Measurements from ENCODE around the gene HOXA9.
A peak's percentile ranks its signal among the peaks of the same experiment; 100 is the strongest.

Gene HOXA9

DNA sequence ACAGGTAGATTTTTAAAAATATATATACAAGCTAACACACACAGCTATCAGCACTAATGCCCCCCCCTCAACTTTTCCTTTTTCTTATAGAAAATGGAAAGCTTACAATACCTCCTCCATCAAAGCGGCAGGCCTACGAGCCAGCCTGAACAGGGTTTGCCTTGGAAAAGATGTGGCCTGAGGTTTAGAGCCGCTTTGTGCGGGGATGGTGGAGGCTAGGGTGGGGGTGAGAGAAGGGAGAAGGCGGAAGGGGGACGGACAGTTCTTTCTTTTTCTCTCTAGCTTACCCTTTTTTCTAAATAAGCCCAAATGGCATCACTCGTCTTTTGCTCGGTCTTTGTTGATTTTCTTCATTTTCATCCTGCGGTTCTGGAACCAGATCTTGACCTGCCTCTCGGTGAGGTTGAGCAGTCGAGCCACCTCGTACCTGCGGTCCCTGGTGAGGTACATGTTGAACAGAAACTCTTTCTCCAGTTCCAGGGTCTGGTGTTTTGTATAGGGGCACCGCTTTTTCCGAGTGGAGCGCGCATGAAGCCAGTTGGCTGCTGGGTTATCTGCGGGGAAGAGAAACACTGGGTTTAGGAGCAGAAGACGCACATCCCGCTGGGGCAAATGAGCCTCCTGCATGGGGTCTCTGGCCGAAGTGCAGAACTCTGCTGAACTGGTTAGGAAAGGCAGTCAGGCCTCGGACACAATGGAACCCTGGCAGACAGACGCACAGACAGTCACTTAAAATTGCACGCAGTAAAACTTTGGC is 1.9 kb downstream of the HOXA9 start:
- DNase-seq = no peak

DNA sequence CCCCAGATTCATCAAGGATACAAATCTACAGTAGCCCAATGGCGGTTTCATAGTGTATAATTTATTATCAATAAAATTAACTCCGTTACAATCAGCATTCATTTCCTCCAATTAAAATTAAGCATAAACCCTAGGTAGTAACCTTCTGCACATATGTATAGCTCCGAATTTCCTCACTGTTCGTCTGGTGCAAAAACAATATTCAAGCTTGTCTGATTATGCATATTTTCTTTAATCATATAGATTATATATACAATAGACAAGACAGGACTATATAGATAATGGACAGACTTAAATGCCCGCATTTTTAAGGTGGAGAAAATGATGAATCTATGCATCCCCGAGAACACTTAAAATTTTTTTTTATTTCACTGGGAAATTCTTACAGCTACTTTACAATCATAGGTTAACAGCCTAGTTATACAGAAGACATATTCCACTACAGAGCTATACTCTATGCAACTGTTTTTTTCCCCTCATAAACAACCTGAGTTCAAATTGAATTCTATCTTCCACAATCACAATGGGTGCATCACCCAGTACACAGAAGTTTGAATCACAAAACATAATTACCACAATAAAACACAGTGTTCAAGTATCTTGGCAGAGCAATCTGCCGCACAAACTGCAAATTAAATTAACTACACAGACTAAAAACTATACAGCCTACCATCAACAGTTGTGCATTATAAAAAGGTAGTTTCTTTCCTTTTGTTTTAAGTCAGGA is 2.6 kb downstream of the HOXA9 start:
- no peak for DNase-seq

DNA sequence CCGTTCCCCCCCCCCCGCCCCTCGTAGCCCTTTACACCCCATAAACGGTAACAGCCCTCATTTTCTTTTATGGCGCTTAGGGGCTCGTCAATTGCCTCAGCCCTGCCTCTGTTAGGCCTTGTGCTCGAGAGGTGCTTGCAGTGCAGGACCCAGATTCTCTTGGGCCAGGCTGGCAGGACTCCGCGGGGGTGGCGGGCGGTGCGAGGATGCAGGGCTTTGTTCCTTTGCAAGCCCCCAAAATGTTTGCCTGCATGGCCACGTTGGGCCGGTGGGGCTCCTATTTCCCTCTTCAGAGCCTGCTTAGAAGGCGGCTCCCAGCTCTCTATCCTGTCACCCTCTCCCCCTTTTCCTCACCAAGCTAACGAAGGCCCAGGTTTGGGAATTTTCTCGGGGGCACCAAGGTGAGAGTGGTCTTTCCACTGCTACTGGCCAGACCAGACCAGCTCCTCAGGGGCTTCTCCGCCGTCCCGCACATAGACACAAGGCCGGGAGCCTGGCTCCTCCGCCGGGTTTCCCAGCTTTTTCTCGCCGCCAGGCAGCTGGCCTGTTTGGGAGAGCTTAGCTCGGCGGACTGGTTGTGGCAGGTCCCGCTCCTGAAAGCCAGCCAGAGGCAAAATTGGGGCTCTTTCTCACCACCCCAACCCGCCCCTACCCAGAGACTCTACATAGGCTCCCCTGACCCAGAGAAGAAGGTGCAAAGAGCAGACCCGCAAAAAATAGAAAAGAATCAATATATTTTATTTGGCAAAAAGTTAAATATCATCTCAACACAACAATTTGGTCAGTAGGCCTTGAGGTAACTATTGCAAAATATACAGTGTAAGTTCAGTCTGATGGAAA is 3.4 kb downstream of the HOXA9 start:
- no peak for DNase-seq

DNA sequence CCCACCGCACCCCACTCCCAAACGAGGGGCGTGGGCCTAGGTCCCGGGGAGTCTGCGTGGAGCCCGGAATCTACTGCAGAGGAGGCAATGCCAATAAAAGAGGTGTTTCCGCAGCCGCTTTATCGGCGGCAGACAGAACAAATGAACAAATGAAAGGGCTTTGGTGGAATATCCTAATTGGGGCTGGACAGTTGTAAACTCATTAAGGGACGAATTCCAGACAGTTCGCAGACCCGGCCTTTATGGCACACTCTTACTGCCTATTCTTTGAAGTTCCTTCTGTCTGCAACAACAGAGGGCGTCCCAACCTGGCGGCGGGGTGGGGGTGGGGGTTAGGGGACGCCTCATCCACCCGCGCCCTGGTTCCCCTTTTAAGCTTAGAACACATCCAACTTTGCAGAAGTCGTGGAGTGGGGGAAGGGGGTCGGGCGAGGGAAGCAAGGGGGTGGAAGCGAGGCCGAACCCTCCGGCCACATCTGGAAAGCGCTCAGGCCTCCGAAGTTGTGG is 4.1 kb downstream of the HOXA9 start:
- no peak for DNase-seq

DNA sequence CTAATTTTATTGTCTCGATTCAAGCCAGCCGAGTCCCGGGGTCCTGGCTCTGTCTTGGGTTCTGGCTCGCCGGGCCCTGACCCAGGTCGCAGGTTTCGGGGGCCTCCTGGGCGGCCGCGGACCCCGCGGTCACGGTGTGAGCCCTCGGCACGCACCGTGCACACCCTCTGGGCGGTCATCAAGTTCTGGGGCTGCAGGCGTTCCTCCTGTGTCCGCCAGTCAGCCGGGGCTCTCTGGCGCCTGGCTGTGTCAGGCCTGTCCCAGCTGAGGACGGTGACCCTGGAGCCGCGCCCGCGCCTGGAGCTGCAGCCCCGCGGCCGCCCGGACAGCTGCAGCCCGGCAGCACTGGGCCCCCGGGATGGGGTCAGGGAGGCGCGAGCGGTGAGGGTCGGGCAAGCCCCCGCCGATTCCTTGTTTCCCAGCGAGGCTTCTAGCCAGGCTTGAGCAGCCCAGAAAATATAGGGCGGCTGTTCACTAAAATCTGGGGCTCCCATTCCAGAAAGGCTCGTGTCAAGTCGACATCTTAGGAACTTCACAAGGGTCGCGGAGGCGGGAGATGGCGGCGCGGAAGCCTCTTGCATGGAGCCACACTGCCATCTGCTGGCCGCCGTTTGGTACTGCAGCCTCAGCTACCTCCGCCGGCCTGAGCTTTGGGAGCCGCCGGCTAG is 4.7 kb downstream of the HOXA9 start:
- peak; percentile 81 for DNase-seq

DNA sequence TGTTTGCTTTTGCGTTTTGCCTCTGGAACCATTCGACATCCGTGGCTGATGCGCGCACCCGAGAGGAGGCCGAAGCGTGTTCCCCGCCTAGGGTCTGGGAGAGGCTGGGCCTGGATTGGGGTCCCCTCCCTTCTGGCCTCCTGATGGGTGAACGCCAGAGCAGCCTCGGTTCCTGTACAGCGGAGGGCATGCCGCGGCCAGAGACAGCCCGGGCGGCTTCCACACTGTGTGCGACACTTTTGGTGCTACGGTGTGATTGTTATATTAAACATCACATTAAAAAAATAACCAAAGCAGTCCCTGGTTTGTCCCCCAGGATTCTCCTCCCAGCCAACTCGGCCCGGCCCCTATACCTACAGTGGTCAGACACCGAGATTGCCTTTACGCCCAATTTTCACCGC is 5.2 kb downstream of the HOXA9 start:
- no peak for DNase-seq

DNA sequence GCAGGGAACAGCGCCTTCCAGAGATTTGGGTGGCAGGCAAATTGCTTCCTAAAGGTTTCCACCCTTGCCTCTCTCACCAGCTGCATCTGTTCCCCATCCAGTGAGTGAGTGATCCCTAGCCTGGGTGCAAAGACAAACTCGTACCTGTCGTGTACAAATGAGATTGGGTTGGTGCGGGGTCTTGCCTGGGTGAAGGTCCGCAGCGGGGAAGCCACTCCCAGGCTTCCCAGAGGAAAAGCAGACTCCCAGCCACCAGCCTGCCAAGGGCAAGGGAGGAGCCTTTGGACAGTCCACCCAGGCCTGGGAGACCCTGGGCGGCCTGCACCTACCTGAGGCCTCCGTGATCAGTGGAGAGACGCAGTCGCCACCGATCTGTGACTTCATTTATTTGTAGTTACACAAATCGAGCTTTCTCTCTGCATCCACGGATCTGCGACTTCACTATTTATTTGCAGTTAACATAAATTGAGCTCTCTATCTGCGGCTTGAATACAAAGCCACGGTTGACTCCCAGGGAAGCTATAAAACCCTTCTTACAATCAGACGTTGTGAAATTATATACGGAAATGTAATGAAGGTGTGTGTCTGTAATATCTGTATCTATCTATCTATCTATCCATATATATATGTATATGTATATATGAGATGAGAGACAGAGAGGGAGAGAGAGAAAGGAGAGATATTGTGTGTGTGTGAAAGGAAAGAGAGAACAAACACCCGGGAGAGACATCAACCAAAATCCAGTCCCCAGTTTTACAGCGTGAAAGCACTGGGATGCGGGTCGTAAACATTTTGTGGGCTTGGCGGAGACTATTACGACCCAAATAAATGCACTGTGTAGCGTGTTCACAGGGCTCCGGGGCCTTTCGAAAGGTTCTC is 5.8 kb downstream of the HOXA9 start:
- DNase-seq = no peak

DNA sequence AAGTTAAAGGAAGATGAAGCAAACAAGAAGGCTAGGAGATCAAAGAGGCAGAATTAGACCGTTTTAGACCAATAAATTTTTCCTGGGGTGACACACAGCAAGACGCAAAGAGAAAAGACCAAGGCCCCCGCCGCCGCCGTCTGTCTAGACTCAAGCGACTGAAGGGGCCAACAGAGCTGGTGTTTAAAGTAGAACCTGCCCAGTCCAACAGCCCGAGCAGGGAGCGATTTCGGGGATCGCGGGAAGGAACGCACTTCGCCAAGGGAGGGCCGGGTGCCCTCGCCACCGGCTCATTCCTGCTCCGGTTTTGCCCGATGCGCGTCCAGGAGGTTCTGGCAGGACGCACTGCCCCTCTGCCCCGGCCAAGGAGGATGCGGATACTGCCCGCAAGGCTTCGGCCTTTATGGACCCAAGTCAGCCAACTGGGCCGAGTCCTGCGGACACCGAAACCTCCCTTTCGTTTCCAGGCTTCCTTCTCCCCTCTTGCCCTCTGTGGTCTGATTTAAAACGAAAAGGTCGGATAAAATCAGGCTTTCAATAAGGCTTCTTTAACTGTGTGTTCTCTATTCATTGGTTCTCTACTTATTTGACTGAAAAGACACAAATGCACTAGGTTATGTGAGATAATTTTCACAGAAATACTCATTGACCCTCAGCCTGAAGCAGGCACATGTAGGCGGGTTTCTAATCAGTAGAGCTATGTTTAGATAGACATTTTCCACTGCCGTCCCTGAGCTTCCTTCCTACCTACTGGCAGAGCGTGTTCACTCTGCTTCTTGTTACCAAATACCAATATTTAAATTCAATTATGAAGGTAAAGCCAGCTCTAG is 6.7 kb downstream of the HOXA9 start:
- no peak for DNase-seq

DNA sequence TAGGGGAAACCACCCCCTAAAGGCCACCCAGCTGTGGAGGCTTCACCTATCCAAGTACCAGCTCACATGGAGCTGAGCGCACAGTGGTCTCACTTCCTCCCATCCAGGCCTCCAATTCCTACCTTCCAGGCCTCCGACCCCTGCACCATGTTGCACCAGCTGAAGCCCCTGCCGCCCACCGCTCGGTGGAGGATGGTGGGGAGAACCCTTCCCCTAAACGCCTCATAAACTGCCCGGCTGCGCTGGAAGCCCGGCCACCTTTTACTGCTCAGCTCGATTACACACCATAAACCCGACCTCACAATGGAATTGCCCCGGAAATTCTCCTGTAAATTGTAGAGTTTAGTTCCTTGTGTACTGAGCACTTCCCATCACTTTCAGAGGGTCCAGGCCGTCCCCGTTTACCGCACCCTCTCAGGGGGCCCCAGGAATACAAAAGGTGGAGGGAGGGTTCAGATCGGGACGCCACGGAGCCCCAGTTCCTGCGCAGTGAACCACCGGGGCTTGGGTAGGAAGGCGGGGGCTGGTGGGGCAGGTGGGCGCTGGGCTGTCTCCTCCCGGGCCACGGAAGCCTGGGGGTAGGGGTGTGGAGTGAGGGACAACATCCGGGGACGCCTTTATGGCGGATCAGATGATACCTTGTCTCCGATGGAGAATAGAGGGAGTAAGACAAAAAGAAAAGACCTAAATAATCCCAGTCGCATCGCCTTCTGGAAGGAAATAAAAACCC is 7.5 kb downstream of the HOXA9 start:
- no peak for DNase-seq

DNA sequence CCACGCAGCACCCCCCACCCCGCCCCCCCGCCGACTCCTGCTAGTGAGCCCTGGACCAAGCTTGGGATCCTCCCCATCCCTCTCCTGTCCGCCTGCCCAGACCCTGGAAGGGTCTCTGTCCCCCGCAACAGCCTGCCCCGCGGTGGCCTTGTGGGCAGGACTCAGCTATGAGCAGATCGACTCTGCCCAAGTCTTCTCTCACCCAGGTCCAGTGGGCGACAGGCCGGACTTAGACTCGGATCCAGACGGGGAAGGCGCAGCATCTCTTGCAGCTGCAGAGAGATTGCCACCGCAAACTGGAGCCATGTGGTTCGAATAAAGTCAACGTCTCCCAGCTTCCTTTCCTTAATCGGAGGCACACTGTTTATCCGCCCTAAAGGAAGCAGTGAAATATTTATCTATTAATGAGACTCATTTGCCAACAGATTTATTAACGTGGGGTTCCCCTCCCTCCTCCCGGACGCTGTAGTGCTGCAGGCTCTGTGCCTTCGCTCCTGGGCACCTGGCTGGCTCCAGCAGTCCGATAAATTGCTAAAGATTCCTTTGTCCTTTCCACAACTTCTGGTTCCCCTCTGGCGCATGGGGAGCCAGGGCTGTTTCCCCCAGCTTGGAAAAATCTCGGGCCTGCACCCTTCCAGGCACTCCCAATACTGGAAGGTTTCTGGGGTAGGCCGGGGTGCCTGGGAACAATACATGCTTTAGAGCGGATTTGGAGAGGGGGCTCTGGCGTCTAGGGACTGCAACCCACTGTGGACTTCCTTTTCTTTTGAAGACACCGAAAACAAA is 8.2 kb downstream of the HOXA9 start:
- no peak for DNase-seq

DNA sequence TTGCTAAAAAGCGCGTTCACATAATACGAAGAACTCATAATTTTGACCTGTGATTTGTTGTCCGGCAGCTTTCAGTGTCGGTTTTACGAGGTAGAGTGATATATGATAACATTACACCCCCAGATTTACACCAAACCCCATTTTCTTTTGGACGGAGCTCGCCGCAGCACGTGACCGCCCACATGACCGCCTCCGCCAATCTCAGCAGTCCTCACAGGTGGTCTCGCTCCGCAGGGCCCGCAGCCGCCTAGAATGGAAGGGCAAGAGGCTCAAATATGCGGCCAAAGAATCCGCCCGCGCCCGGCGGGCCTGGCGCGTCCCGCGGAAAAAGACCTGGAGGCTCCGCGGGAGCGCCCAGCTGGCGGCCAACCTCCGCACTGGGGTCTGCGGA is 8.8 kb downstream of the HOXA9 start, which contains the start of gene HOXA7:
HOXA7 (minus strand) TSS at position 168 of the 391 bp plus-strand sequence; CDS start at position 38, 130 bp downstream.
- DNase-seq = no peak

DNA sequence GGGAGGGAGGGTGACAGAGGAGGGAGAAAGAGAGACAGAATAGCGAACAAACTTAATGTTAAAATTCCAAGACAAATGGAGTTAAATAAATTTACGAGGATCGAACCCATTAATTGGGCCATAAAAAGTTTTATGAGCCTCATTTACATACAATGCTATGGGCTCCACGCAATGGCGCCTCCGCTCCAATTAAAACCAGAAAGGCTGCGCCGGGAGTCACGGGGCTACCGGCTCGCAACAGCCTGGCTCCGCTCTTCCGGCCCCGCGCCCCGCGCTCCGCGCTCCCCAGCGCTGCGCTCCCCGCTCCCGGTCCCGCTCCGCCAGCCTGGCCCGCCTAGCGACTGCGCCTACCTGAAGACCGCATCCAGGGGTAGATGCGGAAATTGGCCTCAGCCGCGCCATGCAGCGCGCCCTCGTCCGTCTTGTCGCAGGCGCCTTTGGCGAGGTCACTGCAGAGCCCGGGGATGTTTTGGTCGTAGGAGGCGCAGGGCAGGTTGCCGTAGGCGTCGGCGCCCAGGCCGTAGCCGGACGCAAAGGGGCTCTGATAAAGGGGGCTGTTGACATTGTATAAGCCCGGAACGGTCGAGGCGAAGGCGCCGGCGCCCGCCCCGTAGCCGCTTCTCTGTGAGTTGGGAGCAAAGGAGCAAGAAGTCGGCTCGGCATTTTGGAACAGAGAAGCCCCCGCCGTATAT is 9.4 kb downstream of the HOXA9 start:
- no peak for DNase-seq

DNA sequence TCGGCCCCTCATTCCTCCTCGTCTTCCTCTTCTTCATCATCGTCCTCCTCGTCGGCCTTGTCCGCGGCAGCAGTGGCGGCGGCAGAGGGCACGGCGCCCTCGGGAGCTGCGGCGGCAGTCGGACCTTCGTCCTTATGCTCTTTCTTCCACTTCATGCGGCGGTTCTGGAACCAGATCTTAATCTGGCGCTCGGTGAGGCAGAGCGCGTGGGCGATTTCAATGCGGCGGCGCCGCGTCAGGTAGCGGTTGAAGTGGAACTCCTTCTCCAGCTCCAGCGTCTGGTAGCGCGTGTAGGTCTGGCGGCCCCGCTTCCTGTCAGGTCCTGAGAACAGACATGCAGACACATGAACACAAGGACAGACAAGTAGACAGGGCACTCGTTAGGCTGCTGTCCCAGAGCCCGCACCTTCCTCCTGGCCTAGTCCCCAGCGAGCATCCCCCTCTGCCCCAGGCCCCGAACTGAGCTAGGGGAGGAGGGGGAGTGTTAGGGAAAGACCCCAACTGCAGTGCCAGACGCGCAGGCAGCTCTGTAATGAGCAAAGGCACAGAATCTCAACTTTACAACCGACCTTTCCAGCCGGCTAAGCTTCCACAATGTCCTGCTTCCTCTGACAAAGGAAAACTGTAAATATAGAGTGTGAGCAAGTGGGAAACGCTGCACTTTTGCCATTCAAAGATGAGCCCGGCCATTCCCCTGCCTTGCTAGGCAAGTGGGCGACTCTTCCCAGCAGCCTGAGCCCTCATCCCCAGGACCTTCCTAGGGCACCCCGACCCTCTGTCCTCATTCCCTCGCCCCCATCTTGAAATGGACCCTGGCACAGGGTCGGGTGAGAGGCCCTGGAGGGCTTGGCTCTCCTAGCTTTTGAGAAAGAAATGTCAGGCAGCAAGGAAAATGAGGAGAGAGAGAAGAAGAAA is 10.2 kb downstream of the HOXA9 start:
- no peak for DNase-seq

DNA sequence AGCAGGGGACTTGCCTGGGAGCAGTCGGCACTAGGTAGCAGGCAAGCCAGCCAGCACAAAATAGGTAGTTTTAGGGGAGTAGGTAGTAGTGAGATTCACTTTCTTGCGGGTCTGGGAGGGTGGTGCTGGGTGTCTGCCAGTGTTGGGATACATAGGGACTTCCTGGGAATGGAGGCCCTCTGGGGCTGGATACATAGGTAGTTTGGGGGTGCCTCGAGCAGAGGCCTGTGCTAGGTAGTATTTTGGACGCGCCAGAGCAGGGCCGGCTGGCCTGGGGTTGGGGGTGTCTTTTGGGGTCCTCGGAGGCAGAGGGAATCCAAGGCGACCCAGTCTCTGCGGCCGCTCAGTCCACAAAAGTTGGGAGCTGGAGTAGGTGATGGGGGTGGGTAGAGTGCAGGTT is 11.0 kb downstream of the HOXA9 start:
- no peak for DNase-seq

DNA sequence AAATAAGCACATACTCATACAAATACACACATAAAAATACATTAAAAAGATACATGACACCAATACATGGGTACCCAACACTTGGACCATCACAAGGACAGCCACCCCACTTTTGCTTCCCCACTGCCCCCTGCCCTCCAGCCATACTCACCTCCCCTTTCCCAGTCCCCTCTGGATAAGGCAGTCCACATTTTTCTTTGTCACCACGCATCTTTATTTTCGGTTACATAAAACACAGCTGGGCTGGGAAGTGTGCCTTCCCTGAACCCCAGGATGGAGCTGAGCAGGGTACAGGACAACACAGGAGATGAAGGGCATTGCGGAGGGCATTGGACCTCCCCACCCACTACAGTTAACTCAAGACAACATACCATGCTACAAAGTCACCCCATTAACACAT is 11.8 kb downstream of the HOXA9 start:
- no peak for DNase-seq

DNA sequence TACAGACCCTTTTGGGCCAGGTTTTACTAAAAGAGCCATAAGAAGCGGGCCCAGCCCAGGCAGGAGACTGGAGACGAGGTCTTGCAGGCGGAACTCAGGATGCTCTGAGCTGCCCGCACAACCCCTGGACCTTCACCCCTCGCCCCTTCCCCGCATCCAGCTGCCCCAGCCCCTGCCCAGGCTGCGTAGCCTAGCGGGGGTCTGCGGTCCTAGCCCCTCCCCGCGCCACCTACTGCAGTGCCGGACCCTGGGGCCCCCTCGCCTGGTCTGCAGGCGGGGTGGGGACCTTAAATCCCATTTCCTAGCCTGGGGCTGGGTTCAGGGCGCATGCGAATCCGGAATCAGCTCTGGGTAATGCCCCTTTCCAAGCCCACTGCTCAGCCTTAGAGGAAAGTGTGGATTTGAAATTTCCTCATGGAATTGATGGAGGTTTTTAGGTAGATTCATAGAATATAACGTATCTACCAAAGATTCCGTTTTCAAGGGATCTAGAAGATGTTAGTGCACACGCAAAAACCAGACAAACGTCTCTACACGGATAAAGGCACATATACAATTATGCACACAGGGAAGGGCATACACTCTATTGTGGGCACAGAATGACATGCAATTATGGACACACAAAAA is 12.4 kb downstream of the HOXA9 start:
- no peak for DNase-seq
